Measurements from ENCODE around the gene SENP8.

- TF ChIP-seq REPIN1 (CRISPR knock-in tag; IDR thresholded peaks at IDR 0.05; ENCODE audit: borderline replicate concordance, low read depth) = no peak
- TF ChIP-seq ZEB1 (IDR thresholded peaks at IDR 0.05; ENCODE audit: insufficient replicate concordance, low read depth) = no peak
- TF ChIP-seq EZH2 (conservative IDR thresholded peaks at IDR 0.05; ENCODE audit: low read depth, low read length) = no peak
- TF ChIP-seq PITX1 (CRISPR knock-in tag; IDR thresholded peaks at IDR 0.05) = no peak
- no peak for TF ChIP-seq ZMYM2 (CRISPR knock-in tag; IDR thresholded peaks at IDR 0.05)
- no peak for TF ChIP-seq ZNF274 (CRISPR knock-in tag; IDR thresholded peaks at IDR 0.05)
Measured at GRCh38 chr15:72136170-72137051, 18.2 kb downstream of the SENP8 start.

Measured in HepG2 (cell line).